Left colon (tissue), 2 donors: ENCODE measurements around the gene PCSK2. TPM values are rescaled to one million over a fixed set of nuclear protein-coding genes. Genes with fewer than 3 reads are reported as not detected.
"Not testable (repeated sequence)": the region's sequence is repeated elsewhere in the genome, so short reads cannot be mapped to it uniquely, and the experiment has no call there.

Experiments
- ATAC-seq: fragments of 200-7000 bp; cut with Tn5 transposase; one replicate; pipeline ENCODE4 v1.9.1; 2020; ENCODE audit warnings: mild to moderate bottlenecking, moderate library complexity
- DNase-seq, 2 donors: peaks; one replicate each; pipeline ENCODE4 v3.0.0-alpha.2; 2020
- intact Hi-C, 2 donors: fragments of 100-400 bp; cut with DNase I in 1 of 2; cut with micrococcal nuclease in 1 of 2; formaldehyde crosslinking; loops; one replicate each; pipeline versions ENCODE4 v1.11.2 to v1.14.0; 2022; cut with DNase I, micrococcal nuclease
- long read RNA-seq: library from polyadenylated mRNA; unstranded; transcript quantifications from one replicate; pipeline ENCODE4 v2.0.0, GENCODE V29; 2021
- total RNA-seq, 2 donors: library from RNA; stranded (reverse); fragmentation: NEBNext Ultra II Directional; extraction: Animal tissue kit (Norgen Biotek cat#: 25700); gene quantifications; one replicate each; pipeline ENCODE4 v1.2.1, GENCODE V29; 2021
- donor health status: DM: no; HTN: no; CAD: no.
- donor health status: DM: yes; HTN: yes; CAD: no.

The PCSK2 gene, protein sequence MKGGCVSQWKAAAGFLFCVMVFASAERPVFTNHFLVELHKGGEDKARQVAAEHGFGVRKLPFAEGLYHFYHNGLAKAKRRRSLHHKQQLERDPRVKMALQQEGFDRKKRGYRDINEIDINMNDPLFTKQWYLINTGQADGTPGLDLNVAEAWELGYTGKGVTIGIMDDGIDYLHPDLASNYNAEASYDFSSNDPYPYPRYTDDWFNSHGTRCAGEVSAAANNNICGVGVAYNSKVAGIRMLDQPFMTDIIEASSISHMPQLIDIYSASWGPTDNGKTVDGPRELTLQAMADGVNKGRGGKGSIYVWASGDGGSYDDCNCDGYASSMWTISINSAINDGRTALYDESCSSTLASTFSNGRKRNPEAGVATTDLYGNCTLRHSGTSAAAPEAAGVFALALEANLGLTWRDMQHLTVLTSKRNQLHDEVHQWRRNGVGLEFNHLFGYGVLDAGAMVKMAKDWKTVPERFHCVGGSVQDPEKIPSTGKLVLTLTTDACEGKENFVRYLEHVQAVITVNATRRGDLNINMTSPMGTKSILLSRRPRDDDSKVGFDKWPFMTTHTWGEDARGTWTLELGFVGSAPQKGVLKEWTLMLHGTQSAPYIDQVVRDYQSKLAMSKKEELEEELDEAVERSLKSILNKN
- total RNA-seq = 1 to 10 TPM; 1.3 to 1.8 TPM
- long read RNA-seq = 0 reads

DNA sequence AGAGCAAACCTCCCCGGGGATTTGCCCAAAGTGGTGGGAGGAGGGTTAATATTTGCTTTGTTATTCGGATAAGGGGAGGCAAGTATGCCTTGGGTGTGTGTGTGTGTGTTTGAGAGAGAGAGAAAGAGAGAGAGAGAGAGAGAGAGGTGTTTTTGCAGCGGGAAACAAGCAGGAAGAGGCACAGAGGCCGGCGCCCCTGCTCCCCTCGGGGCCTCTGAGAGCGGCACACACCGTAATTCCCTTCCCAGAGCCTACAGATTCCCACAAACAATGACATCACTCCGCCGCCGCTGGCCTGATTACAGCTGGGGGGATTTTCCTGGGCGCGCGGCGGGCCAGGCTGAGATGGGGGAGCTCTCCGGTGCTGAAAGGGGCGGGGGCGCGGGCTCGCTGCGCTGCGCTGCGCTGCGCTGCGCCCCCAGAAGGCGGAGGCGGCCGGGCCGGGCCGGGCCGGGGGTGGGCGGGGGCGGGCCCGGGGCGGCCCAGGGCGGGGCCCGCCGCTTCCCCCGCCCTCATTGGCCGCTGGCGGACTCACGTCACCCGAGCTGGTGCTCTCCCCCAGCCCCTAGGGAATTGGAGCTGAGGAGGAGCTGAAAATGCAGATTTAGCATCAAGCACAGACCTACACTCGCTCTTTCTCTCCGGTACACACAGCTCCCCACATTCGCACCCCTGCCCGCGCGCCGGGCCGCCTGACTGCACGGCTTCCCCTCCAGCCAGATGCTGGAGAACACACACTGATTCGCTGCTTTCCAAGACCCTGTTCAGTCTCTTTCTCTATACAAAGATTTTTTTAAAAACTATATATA is at the start of gene PCSK2:
TSS of gene PCSK2 (plus strand) at position 631 of the 809 bp plus-strand sequence. CDS start 266 bp downstream, outside the sequence.
- intact Hi-C loops = no loop called here
- DNase-seq (peak in 1 of 2 donors; percentile 11), ATAC-seq (peak; percentile 34)

DNA sequence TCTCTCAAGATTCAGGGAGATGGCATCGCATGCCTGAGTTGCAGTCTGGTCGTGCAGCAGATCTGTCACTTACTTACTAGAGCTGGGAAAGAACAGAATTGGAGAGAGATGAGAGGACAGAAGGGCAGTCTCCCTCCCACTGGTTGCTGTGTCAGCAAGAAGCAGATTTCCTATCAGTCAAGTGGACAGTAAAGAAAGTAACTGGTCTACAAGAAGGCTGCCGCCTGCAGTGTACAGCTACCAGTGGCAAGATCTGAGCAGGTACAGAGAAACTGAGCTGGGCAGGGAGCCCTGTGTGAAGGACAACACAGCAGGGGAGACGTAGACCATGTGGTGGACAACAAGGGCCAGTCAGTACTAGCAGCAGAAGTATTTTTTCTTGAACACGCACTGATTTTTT is 49.5 kb upstream of the PCSK2 start:
- DNase-seq (no peak), ATAC-seq (no peak)
- intact Hi-C loops = no loop called here

DNA sequence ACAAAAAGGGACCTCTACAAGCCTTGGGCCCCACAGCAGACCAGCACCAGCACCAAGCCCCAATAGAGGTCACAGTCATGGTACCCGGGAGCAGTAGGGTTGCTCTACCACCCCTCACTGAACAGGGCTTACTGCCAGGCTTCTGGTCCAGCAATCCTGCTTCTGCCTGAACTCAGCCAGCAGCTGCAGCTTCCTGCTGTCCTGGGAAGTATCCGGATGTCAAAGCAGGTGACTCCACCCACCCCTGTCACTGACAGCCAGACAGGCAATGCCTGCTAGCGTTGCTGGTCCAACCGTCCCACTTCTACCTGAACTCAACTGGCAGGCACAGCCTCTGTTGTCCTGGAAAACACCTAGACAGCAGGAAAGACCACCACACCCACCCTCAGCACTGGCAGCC is 47.0 kb upstream of the PCSK2 start:
- ATAC-seq (no peak), DNase-seq (no peak)
- intact Hi-C loops = no loop called here

DNA sequence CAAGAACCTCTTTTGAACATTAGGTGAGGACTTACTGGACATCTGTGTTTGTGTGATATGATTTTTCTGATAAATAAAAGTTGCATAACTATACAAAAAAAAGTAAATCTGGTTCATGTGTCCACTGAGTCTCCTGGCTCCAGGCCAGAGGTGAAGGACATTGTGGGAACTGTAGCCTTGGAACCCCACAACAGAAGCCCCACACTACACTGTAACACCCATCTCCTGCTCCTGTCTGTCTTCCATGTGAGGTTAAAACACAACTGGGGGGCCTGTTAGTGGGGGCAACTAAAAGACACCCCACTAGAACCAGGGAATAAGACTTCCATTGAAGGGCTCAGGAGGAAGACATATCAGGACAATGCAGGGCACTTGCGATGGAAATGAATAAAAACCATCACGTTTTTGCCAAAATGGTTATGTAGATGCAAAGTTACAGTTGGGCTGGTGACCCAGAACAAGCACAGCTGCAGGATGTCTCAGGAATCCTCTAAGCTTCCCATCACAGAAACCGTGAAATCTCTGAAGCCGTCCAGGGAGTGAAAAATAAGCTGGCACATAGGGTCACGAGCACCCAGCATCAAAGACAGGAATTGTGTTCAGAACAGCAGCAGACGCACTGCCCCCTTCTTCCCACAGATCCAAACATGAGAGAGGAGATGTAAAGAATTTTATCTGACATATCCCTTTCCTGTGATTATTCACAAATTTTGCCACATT is 36.7 kb upstream of the PCSK2 start:
- no peak for ATAC-seq
- intact Hi-C loops = no loop called here

DNA sequence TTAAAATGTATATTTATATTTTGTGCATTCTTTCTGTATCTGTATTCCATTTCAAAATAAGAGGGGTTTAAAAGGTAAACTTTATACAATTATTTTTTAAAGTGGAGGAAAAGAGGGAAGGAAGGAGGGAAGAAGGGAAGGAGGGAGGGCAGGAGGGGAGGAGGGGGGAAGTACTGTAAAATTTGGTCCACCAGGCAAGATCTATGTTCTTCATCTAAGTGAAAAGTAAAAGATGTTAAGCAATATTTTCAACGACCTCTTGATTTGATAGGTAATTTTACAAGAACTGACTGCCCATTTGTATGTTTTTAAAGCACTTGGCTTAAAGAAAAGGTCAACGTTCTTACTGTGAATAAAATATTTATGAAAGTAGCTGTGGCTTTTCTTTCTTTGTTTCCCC is 29.8 kb upstream of the PCSK2 start:
- no peak for ATAC-seq
- DNase-seq = no peak
- intact Hi-C loops = no loop called here

More for the DNA sequence above, 36.7 kb upstream of the PCSK2 start:
- DNase-seq = no peak

DNA sequence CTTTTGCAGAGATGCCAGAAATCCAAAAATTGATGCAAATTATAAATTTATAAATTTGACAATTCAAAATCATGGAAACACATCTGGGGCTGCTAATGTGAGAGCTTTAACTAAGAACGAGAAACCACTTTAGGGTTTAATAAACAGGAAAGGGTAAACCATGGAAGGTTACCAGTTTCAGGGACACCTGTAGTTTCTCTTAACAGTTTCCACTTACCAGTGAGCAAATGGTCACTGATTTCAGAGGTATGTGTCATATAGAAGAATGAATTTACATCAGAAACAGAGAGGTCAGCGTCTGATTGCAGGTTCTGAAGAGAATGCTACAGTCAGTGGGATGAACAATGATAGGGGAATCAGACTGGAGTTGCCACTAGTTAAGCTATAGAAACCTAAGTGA is 24.8 kb upstream of the PCSK2 start:
- intact Hi-C loops = no loop called here
- DNase-seq (no peak), ATAC-seq (no peak)

DNA sequence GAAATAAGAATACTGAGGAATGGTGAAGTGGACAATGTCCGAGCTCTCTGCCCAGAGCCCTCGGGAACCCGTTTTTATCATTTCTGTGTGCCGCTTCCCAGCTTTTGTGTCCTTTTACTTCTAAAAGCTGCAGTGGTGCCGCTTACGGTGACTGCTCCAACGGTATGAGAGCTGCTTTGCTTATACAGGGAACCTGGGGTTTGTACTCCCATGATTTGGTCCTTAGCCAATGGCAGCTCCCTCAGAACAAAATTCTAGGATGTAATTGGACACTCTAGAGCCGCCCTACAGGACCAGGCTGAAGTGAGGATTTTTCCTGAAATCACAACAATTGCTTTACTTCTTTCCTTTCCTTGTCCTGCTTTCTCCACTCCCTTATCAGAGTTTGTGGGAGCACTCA is 24.2 kb upstream of the PCSK2 start:
- intact Hi-C loops = no loop called here
- DNase-seq (no peak), ATAC-seq (no peak)

DNA sequence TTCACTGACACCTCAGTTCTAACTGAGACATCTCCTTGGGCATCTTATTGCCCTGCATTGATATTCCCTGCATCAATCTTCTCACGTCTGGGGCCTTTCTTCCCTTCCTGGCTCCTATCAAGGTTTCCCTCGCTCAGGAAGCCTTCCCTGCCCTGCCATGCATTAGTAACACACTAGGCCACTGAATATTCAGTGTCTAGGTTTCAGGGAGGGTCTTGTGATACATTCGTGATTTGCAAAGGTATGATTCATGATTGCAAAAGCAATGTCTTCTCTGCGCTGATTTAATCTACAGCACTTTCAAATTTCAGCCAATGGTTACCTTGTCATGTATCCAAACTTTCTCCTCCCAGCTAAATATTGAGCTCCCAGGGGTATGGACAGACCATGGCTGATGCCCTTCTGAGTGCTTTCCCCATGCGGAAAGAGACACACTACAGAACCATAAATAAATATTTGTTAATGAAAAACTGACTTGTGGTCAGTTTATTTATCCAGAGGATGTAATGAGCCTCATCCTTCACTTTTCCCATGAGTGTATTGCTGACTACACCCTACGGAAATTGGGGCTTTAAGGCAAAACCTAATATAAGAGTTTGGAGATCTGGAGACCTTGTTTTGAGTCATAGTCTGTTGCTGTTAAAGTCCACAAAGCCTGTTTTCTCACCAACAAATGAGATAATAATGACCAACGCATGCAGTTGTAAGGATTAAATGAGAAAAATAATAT is 21.6 kb upstream of the PCSK2 start:
- DNase-seq (no peak), ATAC-seq (no peak)
- intact Hi-C loops = no loop called here

DNA sequence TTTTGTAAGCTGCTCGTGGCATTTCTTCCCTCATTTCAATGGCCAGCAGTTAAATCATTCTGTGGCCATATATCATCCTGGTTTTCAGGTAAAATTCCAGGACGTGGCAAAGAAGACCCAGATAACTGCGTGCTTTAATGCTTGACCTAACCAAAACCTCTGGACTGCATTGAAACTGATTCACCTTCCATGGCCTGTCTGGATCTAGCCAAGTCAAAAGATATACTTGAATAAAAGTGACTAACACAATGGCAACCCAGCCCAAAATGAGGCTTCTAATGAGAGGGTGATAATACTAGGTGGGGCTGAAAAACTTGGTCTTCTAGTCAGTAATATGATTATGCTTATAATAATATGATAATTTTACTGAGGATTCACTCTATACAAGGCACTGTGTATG is 16.5 kb upstream of the PCSK2 start:
- DNase-seq (no peak), ATAC-seq (no peak)
- intact Hi-C loops = no loop called here

DNA sequence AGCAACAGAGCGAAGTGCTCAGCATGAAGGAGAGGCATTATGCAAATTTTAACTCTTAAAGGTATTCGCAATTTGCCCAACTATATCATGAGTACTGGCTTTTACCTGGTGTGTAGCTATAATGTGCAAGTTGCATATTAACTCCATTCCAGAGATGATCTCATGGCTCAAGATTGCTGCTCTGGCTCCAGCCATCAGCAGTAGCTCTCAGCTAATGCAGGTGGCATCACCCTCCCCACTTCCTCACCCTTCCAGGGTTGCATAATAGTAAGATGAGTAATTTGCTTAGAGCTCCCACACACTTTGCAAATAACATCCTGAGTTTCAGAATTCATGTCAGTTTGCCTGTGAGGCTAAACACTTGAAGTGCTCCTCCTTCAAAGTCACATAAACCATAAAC is 15.9 kb upstream of the PCSK2 start:
- DNase-seq (no peak), ATAC-seq (no peak)
- intact Hi-C loops = no loop called here

DNA sequence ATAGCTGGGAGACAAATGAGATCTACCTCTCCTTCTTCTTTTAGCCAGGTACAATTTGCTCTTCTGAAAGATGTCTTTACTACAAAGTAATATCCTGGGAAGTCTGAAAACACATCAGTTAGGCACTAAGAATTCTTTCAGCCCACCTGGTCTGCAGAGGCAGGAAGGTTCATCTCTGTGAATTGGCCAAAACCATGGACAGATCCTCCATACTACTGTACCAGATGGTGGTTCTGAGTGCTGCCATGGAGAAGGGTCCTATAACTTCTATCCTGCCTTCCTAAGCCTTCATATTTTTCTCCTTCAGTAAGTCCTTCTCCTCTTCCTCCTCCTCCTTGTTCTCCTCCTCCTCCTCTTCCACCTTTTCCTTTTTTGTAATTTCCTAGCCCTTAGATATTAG is 11.7 kb upstream of the PCSK2 start:
- no peak for ATAC-seq
- no peak for DNase-seq
- intact Hi-C loops = no loop called here

DNA sequence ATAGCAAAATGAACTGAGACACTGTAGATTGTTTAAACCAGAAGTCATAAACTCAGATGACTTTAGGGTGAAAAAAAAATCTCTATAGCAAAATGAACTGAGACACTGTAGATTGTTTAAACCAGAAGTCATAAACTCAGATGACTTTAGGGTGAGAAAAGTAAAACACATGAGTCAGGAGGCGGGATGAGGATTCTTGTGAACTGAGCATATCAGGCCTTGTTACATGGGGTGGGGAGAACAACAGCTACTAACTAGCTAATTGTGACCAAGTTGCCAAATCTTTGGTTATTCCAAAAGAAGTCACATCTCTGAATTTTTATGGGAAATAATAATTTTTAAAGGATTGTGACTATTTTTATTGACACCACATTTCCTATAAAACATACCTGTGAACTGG is 7.0 kb upstream of the PCSK2 start:
- intact Hi-C loops, DNase-seq, ATAC-seq: not testable (repeated sequence)

DNA sequence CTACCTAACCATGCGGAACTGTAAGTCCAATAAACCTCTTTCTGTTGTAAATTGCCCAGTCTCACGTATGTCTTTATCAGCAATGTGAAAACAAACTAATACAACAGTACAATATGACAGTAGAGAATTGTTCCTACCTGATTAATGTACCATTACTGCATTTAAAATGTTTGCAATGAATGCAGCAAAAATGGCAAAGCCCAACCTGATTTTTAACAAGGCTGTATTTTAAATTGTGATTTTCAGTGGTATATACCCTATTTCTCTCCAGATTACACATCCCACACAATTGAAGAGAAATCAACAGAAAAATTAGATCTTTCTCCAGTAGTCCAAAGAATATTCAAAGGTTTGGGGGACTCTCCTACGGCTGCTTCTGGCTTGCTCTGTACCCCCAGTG is 3.3 kb upstream of the PCSK2 start:
- ATAC-seq = no peak
- no peak for DNase-seq
- intact Hi-C loops = no loop called here

DNA sequence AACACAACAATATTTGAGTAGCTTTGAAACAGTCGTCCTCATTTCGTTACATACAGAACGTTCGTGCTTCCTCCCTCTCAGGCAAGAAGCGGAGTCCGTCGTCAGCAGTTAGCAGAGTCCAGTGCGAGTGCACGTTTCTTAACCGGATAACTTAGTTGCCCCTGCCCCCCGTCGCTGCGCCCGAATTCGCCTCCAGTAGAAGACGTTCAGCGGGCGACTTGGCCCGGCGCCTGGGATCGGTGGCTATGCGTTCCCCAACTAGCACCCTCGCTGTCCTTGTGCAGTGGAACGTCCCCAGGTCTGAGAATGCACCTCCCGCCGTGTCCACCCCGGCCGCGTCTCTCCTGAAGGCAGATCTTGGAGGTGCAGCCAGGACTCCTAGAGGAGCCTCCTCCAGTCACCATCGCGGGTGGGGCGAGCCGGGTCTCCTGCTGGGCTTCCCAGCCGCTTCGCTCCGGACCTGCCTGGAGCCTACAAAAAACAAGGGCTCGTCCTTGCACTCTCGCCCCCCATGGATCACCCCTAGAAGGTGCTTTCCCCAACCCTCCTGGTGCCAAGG is 910 bp upstream of the PCSK2 start:
- intact Hi-C loops = no loop called here
- ATAC-seq (no peak), DNase-seq (no peak)

DNA sequence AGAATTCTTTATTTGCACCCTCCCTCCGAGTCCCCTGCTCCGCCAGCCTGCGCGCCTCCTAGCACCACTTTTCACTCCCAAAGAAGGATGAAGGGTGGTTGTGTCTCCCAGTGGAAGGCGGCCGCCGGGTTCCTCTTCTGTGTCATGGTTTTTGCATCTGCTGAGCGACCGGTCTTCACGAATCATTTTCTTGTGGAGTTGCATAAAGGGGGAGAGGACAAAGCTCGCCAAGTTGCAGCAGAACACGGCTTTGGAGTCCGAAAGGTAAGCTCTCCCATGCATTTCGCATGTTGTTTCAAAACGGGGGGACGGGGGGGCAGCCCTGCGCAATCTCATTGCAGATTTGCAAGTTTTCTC is 357 bp downstream of the PCSK2 start:
- no peak for DNase-seq
- intact Hi-C loops = no loop called here
- ATAC-seq = no peak

DNA sequence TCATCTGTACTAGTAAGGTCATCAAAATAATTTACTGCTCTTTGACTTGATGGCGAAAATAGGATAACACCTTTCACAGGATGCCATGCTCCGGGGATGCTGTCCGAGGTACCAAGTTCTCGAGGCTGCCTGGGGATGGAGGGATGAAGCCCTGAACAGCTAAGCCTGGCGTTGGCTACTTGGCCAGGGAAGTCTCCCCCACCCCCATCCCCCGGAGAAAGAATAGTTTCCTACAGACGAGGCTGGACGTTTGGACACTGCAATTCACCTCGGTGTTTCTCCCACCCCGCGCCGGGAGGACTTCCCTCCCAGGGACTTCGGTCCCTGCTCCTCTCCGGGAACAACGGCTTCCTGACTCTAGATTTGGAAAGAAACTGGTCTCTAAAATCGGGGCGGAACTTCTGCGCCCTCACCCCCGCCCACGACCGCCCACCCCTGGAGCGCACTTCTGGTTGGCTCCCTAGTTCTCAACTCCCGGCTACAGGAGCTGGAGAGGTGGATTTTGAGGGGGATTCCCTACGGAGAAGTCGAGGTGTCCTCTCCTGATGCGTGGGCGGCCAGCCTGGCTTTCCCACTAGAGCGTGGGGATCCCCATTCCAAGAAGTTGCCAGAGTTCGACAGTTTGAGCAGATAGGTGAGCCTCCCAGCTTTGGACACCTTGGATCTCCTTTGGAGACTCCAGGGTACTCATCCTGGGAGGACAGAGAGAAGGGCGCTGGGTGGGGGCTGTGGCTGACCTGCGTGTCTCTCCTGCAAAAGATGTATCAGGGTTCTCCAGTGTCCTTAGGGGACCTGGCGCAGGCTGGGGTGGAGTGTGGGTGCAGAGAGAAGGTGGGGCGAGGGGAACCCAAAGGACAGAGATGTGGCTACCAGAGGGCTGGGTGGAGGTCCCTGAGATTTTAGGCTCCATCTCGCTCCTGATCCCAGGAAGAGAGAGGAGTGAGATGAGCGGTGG is 1.1 kb downstream of the PCSK2 start:
- no peak for ATAC-seq
- no peak for DNase-seq
- intact Hi-C loops = no loop called here

DNA sequence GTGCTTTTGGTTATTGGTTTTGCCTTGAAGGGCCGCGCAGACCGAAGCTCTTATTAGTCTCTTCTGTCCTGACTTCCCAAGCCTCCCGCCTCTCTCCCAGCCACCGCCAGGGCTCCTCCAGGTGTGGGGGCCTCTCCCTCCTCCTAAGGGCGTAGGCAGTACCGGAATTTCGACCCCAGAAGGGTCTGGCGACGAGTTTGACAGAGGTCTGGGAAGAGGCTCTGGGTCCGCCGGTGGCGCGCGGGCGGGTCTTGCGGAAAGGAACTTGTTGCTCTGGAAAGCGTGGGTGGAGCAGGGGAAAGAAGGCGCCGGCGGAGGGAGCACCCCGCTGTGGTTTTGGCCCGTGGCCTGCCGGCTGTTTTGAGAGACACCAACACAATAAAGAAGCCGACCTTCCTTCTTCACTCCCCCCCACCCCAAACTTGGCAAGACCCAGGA is 1.8 kb downstream of the PCSK2 start:
- no peak for ATAC-seq
- DNase-seq = no peak
- intact Hi-C loops = no loop called here
